GM12878 (cell line): ENCODE measurements around the gene PRKG1. TPM values are rescaled to one million over a fixed set of nuclear protein-coding genes. Genes with fewer than 3 reads are reported as not detected.

Experiments used
- ATAC-seq: fragments of 200-7000 bp; cut with Tn5 transposase; 3 replicates; pipeline ENCODE4 v1.9.1; 2020; ENCODE audit warnings: mild to moderate bottlenecking, moderate library complexity
- BruUV-seq: library from RNA; stranded (reverse); fragments of 400-500 nt; replicated peaks from 2 replicates; lab custom pipeline; 2021; lab: Mats Ljungman, UMichigan
- CTCF ChIA-PET: fragments of 300-600 bp; sonication (Branson Sonifier 250); formaldehyde crosslinking; extraction: SDS; loops from one replicate; lab custom pipeline; 2021; ENCODE audit warnings: inconsistent platforms; lab: Yijun Ruan, JAX
- POLR2A ChIA-PET: fragments of 350-600 bp; formaldehyde crosslinking; extraction: SDS; loops from one replicate; lab custom pipeline; 2021; ENCODE audit warnings: inconsistent platforms; lab: Charles Lee
- RAD21 ChIA-PET: fragments of 300-600 bp; sonication (Branson Sonifier 250); formaldehyde crosslinking; loops from one replicate; lab custom pipeline; 2023; ENCODE audit warnings: antibody characterized with exemption; ENCODE audit not compliant: unreplicated experiment; lab: Charles Lee
- SMC1A ChIA-PET: fragments of 300-600 bp; sonication (Branson Sonifier 250); formaldehyde crosslinking; loops from one replicate; lab custom pipeline; 2023; ENCODE audit not compliant: unreplicated experiment, uncharacterized antibody; lab: Charles Lee
- DNase-seq: peaks from one replicate; pipeline ENCODE4 v3.0.0-alpha.2; 2011; ENCODE audit warnings: low read depth, low spot score
- FAIRE-seq: peaks from 3 replicates; lab custom pipeline; 2011; peaks lifted over from hg19 to GRCh38; lab: Jason Lieb, UNC
- H2AFZ ChIP-seq: 2 replicates; pipeline ENCODE4 v1.6.0; 2011; ENCODE audit warnings: low read depth, low read length, control low read depth; ENCODE audit not compliant: control insufficient read depth
- H3K27ac ChIP-seq: 2 replicates; pipeline ENCODE4 v1.5.1; 2011; ENCODE audit warnings: control low read depth; ENCODE audit not compliant: control insufficient read depth, insufficient read depth
- H3K27me3 ChIP-seq, 2 experiments: replicated peaks in 1 of 2; 2 replicates each; pipeline versions ENCODE4 v1.6.0 to v1.6.1; 2011; ENCODE audit warnings: low read length in 1 of 2; ENCODE audit not compliant: control insufficient read depth in 2 of 2, insufficient read depth in 2 of 2
- H3K36me3 ChIP-seq, 2 experiments: 2 replicates each; pipeline ENCODE4 v1.5.1; 2011; ENCODE audit warnings: low read length in 1 of 2; ENCODE audit not compliant: control insufficient read depth in 2 of 2, insufficient read depth in 2 of 2
- H3K4me1 ChIP-seq: 2 replicates; pipeline ENCODE4 v1.6.1; 2011; ENCODE audit warnings: mild to moderate bottlenecking, low read length, moderate library complexity, mixed read lengths; ENCODE audit not compliant: control insufficient read depth, insufficient read depth
- H3K4me2 ChIP-seq: 2 replicates; pipeline ENCODE4 v1.6.0; 2011; ENCODE audit warnings: control low read depth; ENCODE audit not compliant: control insufficient read depth, insufficient read depth
- H3K4me3 ChIP-seq: fragments of 200-600 bp; sonication (generic); 2 replicates; pipeline ENCODE4 v1.5.1; 2016
- H3K79me2 ChIP-seq: 2 replicates; pipeline ENCODE4 v1.6.0; 2011; ENCODE audit warnings: low read length; ENCODE audit not compliant: control insufficient read depth, insufficient read depth
- H3K9ac ChIP-seq: 2 replicates; pipeline ENCODE4 v1.8.0; 2011; ENCODE audit warnings: low read length, control low read depth, mixed read lengths; ENCODE audit not compliant: control insufficient read depth, insufficient read depth
- H3K9me3 ChIP-seq: replicated peaks from 3 replicates; pipeline ENCODE4 v1.5.1; 2011; ENCODE audit warnings: mild to moderate bottlenecking, low read length; ENCODE audit not compliant: control insufficient read depth, insufficient read depth
- H4K20me1 ChIP-seq: 2 replicates; pipeline ENCODE4 v1.6.0; 2011; ENCODE audit not compliant: control insufficient read depth, insufficient read depth
- CEBPB ChIP-seq, 2 experiments: fragments of 150-350 bp in 1 of 2; IDR thresholded peaks; 2 replicates each; pipeline ENCODE4 v1.6.1; 2012 to 2014; ENCODE audit warnings: low read depth in 2 of 2, low read length in 2 of 2, borderline replicate concordance in 1 of 2, inconsistent platforms in 1 of 2
- FOS ChIP-seq: IDR thresholded peaks from 3 replicates; pipeline ENCODE4 v1.6.1; 2011; ENCODE audit warnings: borderline replicate concordance; ENCODE audit not compliant: insufficient read length; ENCODE audit errors: extremely low read depth
- GATAD2B ChIP-seq: fragments of 450-650 bp; conservative IDR thresholded peaks from 2 replicates; pipeline ENCODE4 v1.6.1; 2017; ENCODE audit warnings: low read depth, mild to moderate bottlenecking, moderate library complexity
- MEF2A ChIP-seq: IDR thresholded peaks from 2 replicates; pipeline ENCODE4 v1.6.1; 2011; ENCODE audit warnings: low read depth, mild to moderate bottlenecking, low read length, moderate library complexity; ENCODE audit not compliant: insufficient read depth
- MYB ChIP-seq: fragments of 150-350 bp; IDR thresholded peaks from 2 replicates; pipeline ENCODE4 v1.6.1; 2014; ENCODE audit warnings: mild to moderate bottlenecking, low read depth, low read length, borderline replicate concordance
- WGBS: methylation state at CpG from one replicate; pipeline ENCODE4 v1.1.6; 2016; ENCODE audit warnings: low lambda C conversion rate; ENCODE audit not compliant: insufficient replicate concordance, insufficient coverage; ENCODE audit errors: missing lambda C conversion rate; 5-methylcytosine and 5-hydroxymethylcytosine counted together
- in situ Hi-C: fragments of 300-500 bp; cut with MboI; formaldehyde crosslinking; loops from 9 replicates; pipeline ENCODE4 v1.14.3; 2018; ENCODE audit warnings: mixed read lengths
- intact Hi-C: fragments of 100-400 bp; cut with micrococcal nuclease; formaldehyde crosslinking; loops from one replicate; pipeline ENCODE4 v1.14.2; 2022; ENCODE audit not compliant: unreplicated experiment
- polyA plus RNA-seq, 11 experiments: library from polyadenylated mRNA; depleted of rRNA in 4 of 11; unstranded in 6 of 11; stranded (reverse) in 5 of 11; fragments of >200 nt; fragmentation: Nextera tagmentation in 4 of 11; fragmentation: Illumina TruSeq in 1 of 11; extraction: Ambion mirVana in 4 of 11; extraction: Trizol in 1 of 11; gene quantifications; 1 replicate in 1 of 11; 2 replicates in 10 of 11; pipeline versions ENCODE4 v1.2.1 to v1.2.3, GENCODE V29; 2011 to 2016; ENCODE audit warnings: inconsistent platforms in 2 of 11, missing spikeins in 2 of 11, low read depth in 1 of 11
- total RNA-seq, 4 experiments: library from RNA; depleted of rRNA in 3 of 4; stranded (reverse); fragments of >200 nt in 3 of 4; fragmentation: Illumina TruSeq in 1 of 4; extraction: Trizol in 1 of 4; gene quantifications; 2 replicates each; pipeline versions ENCODE4 v1.2.1 to v1.2.3, GENCODE V29; 2013 to 2021
- TF ChIP-seq, protein P1 (sequence below): fragments of 450-650 bp; conservative IDR thresholded peaks from 2 replicates; pipeline ENCODE4 v1.6.1; 2017; ENCODE audit warnings: mild to moderate bottlenecking, moderate library complexity

Gene PRKG1
- total and polyA plus RNA-seq, 10 of the 15 experiments (the other 5 are each of a cell fraction or from before 2014, with no cell fraction given), result 0.04 to 0.05 TPM; not detected in 8

DNA sequence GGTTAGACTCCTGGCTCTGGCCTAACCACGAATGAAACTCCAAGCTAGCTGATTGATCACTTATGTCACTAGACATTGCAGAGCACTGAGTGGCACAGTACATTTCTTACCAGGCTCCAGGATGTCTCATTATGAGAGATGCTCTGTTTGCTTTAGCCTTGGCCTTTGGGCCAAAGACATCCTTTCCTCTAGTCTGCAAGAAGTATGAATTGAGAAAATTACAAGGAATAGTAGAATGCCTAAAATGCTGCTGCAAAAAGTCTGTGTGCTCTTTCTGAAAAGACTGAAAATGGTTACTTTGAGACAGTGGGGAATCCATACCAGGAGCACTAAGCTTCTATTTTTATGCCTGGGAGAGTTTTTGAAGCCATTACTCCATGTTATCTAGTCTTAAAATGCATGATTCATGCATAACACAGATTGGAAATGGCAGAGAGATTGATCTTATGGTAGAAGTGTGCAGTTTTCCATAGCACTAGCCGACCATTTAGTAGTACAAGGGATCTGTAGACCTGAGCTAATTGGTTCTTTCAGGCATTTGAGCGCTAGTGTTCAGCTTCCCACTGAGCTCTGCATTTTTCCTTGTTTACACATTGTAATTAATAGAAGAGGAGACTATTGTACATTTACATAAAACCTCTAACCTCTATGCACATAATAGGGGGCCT is 303.8 kb downstream of the PRKG1 start:
- no peak overlapping the region for H3K27ac ChIP-seq
- CTCF ChIA-PET, result interaction anchor here (0.5 to 3.2 kb wide), 3 partner anchors 11 to 881 kb away, joined by 3 to 15 read pairs (median 3); no protein-coding TSS in a partner anchor
- in situ Hi-C loops (no loop called here), intact Hi-C loops (no loop called here)
- no peaks in the 10 kb centered on the region for H3K79me2 ChIP-seq
- ATAC-seq (no peak), FAIRE-seq (no peak), DNase-seq (no peak)
- H3K9ac ChIP-seq, result no peak overlapping the region
- no peak overlapping the region for H3K4me3 ChIP-seq
- H3K9me3 ChIP-seq, result no peaks in the 10 kb centered on the region
- WGBS, result 0% methylated on average over 3 of the region's 3 CpGs
- RAD21 ChIA-PET, result no interaction called here
- no peaks in the 10 kb centered on the region for H3K36me3 ChIP-seq
- H3K4me2 ChIP-seq, result no peak overlapping the region
- no peaks in the 10 kb centered on the region for H3K4me1 ChIP-seq
- no peak overlapping the region for H2AFZ ChIP-seq
- no TSS peak for BruUV-seq
- TF ChIP-seq MEF2A (no peak), FOS (no peak), GATAD2B (no peak), CEBPB (IDR thresholded peaks at IDR 0.05; ENCODE audit: borderline replicate concordance in 1 of 2, low read depth in 2 of 2, low read length in 2 of 2) (no peak), MYB (no peak)
- TF ChIP-seq, protein P1, sequence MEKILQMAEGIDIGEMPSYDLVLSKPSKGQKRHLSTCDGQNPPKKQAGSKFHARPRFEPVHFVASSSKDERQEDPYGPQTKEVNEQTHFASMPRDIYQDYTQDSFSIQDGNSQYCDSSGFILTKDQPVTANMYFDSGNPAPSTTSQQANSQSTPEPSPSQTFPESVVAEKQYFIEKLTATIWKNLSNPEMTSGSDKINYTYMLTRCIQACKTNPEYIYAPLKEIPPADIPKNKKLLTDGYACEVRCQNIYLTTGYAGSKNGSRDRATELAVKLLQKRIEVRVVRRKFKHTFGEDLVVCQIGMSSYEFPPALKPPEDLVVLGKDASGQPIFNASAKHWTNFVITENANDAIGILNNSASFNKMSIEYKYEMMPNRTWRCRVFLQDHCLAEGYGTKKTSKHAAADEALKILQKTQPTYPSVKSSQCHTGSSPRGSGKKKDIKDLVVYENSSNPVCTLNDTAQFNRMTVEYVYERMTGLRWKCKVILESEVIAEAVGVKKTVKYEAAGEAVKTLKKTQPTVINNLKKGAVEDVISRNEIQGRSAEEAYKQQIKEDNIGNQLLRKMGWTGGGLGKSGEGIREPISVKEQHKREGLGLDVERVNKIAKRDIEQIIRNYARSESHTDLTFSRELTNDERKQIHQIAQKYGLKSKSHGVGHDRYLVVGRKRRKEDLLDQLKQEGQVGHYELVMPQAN, result no peak
- H4K20me1 ChIP-seq, result no peaks in the 10 kb centered on the region
- H3K27me3 ChIP-seq, result no peaks in the 10 kb centered on the region
- SMC1A ChIA-PET, result no interaction called here
- POLR2A ChIA-PET, result no interaction called here
